GM12891 (cell line): ENCODE measurements around the gene EXT2.

ENCODE experiments used
- PAX5 ChIP-seq: IDR thresholded peaks from 2 replicates; pipeline ENCODE4 v1.6.1; 2011; ENCODE audit warnings: low read length, moderate library complexity, mild to moderate bottlenecking; ENCODE audit not compliant: insufficient read depth, severe bottlenecking
- POLR2A ChIP-seq: IDR thresholded peaks from 2 replicates; pipeline ENCODE4 v1.6.1; 2011; ENCODE audit warnings: low read depth, low read length, control low read depth
- POLR2AphosphoS5 ChIP-seq: IDR thresholded peaks from 2 replicates; pipeline ENCODE4 v1.6.1; 2011; ENCODE audit warnings: low read depth, low read length, control low read depth
- TAF1 ChIP-seq: IDR thresholded peaks from 2 replicates; pipeline ENCODE4 v1.6.1; 2011; ENCODE audit warnings: low read depth, low read length, control low read depth

GRCh38 chr11:44203270-44204043 lies 108.0 kb downstream of the EXT2 start:
- TF ChIP-seq POLR2AphosphoS5, result no peak
- no peak for TF ChIP-seq POLR2A
- TF ChIP-seq TAF1, result no peak
- TF ChIP-seq PAX5, result no peak
